ENCODE data around the gene CAMK1D. TPM values are rescaled to one million over a fixed set of nuclear protein-coding genes. Genes with fewer than 3 reads are reported as not detected.

CAMK1D gene
- polyA plus RNA-seq, 1 donor (not counting 4 experiments of a cell fraction or from before 2014, with no cell fraction given), result 0.76 TPM

DNA sequence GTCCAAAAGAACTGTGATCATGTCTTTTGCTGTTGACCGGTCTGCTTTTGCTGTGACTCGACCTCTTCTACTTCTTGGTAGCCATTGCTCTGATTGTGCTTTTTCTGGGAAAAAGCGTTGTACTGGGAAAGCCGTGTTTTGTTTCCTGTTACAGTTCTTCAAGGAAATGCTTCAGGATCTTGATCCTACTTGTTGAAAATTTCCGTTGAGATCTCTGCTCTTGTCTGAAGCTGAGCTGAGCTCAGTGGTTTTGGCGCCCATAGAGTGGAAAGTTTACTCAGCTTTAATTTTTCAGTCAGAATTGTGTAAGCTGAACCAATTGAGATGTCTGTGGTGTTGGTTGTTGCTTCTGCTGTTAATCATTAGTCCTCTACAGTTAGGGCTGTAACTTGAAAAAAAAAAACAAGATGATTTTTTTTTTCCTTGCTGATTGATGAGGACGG is 349.9 kb downstream of the CAMK1D start:
- no peak overlapping the region for H3K4me2 ChIP-seq (ENCODE audit: control insufficient read depth, extremely low read depth, insufficient read depth, low read depth, low read length)

DNA sequence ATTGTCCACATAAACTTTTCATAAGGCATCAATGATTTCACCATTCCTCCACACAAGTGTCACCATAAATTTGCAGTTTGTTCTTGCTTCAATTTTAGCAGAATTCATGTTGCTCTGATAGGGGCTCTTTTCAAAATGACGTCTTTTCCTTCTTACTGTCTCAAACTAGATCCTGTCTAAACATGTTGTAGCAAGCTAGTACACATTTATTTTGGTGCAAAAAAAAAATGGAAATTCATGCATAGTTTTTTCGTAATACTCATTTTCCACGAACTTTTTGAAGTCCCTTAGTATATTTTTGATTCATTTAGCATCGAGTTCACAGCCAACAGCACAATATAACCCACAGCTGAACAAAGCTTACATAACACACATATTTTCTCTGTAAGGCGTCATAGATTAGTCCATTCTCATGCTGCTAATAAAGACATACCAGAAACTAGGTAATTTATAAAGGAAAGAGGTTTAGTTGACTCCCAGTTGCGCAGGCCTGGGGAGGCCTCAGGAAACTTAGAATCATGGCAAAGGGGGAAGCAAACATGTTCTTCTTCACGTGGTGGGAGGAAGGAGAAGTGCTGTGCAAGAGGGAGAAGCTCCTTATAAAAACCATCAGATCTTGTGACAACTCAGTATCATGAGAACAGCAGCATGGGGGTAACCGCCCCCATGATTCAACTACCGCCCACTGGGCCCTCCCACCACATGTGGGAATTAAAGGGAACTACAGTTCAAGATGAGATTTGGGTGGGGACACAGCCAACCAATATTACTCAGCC is 350.6 kb downstream of the CAMK1D start:
- TF ChIP-seq, protein P1, sequence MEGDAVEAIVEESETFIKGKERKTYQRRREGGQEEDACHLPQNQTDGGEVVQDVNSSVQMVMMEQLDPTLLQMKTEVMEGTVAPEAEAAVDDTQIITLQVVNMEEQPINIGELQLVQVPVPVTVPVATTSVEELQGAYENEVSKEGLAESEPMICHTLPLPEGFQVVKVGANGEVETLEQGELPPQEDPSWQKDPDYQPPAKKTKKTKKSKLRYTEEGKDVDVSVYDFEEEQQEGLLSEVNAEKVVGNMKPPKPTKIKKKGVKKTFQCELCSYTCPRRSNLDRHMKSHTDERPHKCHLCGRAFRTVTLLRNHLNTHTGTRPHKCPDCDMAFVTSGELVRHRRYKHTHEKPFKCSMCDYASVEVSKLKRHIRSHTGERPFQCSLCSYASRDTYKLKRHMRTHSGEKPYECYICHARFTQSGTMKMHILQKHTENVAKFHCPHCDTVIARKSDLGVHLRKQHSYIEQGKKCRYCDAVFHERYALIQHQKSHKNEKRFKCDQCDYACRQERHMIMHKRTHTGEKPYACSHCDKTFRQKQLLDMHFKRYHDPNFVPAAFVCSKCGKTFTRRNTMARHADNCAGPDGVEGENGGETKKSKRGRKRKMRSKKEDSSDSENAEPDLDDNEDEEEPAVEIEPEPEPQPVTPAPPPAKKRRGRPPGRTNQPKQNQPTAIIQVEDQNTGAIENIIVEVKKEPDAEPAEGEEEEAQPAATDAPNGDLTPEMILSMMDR (optimal IDR thresholded peaks at IDR 0.05 in 1 of 3, IDR thresholded peaks at IDR 0.05 in 1 of 3, conservative IDR thresholded peaks at IDR 0.05 in 1 of 3; ENCODE audit: extremely low read depth in 1 of 3, insufficient read depth in 2 of 3, low read length in 3 of 3), result no peak
- no peak for TF ChIP-seq EZH2 (IDR thresholded peaks at IDR 0.05; ENCODE audit: low read length)
- Histone ChIP-seq H3K9me1 (ENCODE audit: control insufficient read depth, extremely low read depth, insufficient read depth, low read length) (no peaks in the 10 kb centered on the region), H4K20me1 (ENCODE audit: control insufficient read depth, extremely low read depth, insufficient read depth, low read length) (no peaks in the 10 kb centered on the region), H3K27me3 (ENCODE audit: control insufficient read depth, extremely low read depth, insufficient read depth, low read length) (no peaks in the 10 kb centered on the region), H3K4me1 (ENCODE audit: control insufficient read depth, extremely low read depth, insufficient read depth, low read length) (peaks cover 22% of the 10 kb centered on the region), H3K4me3 (ENCODE audit: control insufficient read depth in 2 of 3, extremely low read depth in 1 of 3, insufficient read depth in 2 of 3, low read depth in 1 of 3, low read length in 3 of 3) (no peak overlapping the region), H3K4me2 (ENCODE audit: control insufficient read depth, extremely low read depth, insufficient read depth, low read depth, low read length) (no peak overlapping the region), H3K27ac (ENCODE audit: control insufficient read depth, insufficient read depth, low read length) (no peak overlapping the region), H3K9ac (ENCODE audit: control insufficient read depth, extremely low read depth, insufficient read depth, low read length) (no peak overlapping the region), H3K9me3 (ENCODE audit: control insufficient read depth, low read depth, low read length) (no peaks in the 10 kb centered on the region), H2AFZ (ENCODE audit: control insufficient read depth, low read length) (no peak overlapping the region), H3K36me3 (ENCODE audit: control insufficient read depth in 2 of 2, extremely low read depth in 1 of 2, insufficient read depth in 2 of 2, low read length in 2 of 2) (no peaks in the 10 kb centered on the region), H3K79me2 (ENCODE audit: control insufficient read depth, insufficient read depth, low read length) (no peaks in the 10 kb centered on the region)
- dilution Hi-C loops (cut with MboI; ENCODE audit: extremely low pct_ligation_motif_present, low sequenced_read_pairs), result no loop called here
- DNase-seq (ENCODE audit: low read depth, low spot score) (no peak), FAIRE-seq (peak; percentile 9)

More for the DNA sequence above, 349.9 kb downstream of the CAMK1D start:
- H3K27me3 ChIP-seq (ENCODE audit: control insufficient read depth, extremely low read depth, insufficient read depth, low read length), result no peaks in the 10 kb centered on the region
- H3K9ac ChIP-seq (ENCODE audit: control insufficient read depth, extremely low read depth, insufficient read depth, low read length), result no peak overlapping the region
- no peaks in the 10 kb centered on the region for H3K79me2 ChIP-seq (ENCODE audit: control insufficient read depth, insufficient read depth, low read length)
- dilution Hi-C loops (cut with MboI; ENCODE audit: extremely low pct_ligation_motif_present, low sequenced_read_pairs), result no loop called here
- H4K20me1 ChIP-seq (ENCODE audit: control insufficient read depth, extremely low read depth, insufficient read depth, low read length), result no peaks in the 10 kb centered on the region
- H2AFZ ChIP-seq (ENCODE audit: control insufficient read depth, low read length), result peak overlapping the region; percentile 27
- H3K9me3 ChIP-seq (ENCODE audit: control insufficient read depth, low read depth, low read length), result no peaks in the 10 kb centered on the region
- DNase-seq (ENCODE audit: low read depth, low spot score) (no peak), FAIRE-seq (no peak)
- H3K36me3 ChIP-seq (ENCODE audit: control insufficient read depth in 2 of 2, extremely low read depth in 1 of 2, insufficient read depth in 2 of 2, low read length in 2 of 2), result no peaks in the 10 kb centered on the region
- no peak overlapping the region for H3K27ac ChIP-seq (ENCODE audit: control insufficient read depth, insufficient read depth, low read length)
- TF ChIP-seq EZH2 (IDR thresholded peaks at IDR 0.05; ENCODE audit: low read length), result no peak
- TF ChIP-seq, protein P1 (optimal IDR thresholded peaks at IDR 0.05 in 1 of 3, IDR thresholded peaks at IDR 0.05 in 1 of 3, conservative IDR thresholded peaks at IDR 0.05 in 1 of 3; ENCODE audit: extremely low read depth in 1 of 3, insufficient read depth in 2 of 3, low read length in 3 of 3), result no peak
- H3K4me3 ChIP-seq (ENCODE audit: control insufficient read depth in 2 of 3, extremely low read depth in 1 of 3, insufficient read depth in 2 of 3, low read depth in 1 of 3, low read length in 3 of 3), result no peak overlapping the region
- no peaks in the 10 kb centered on the region for H3K9me1 ChIP-seq (ENCODE audit: control insufficient read depth, extremely low read depth, insufficient read depth, low read length)
- H3K4me1 ChIP-seq (ENCODE audit: control insufficient read depth, extremely low read depth, insufficient read depth, low read length), result peaks cover 16% of the 10 kb centered on the region

Data from keratinocyte (primary cell).